H1 (cell line): ENCODE measurements around the gene PURA. TPM values are rescaled to one million over a fixed set of nuclear protein-coding genes. Genes with fewer than 3 reads are reported as not detected.

Experiments
- CTCF ChIA-PET: fragments of 300-600 bp; sonication (Branson Sonifier 250); formaldehyde crosslinking; loops from one replicate; lab custom pipeline; 2021; ENCODE audit not compliant: partially characterized antibody; lab: Charles Lee
- POLR2A ChIA-PET: fragments of 300-600 bp; sonication (Branson Sonifier 250); formaldehyde crosslinking; loops from one replicate; lab custom pipeline; 2021; ENCODE audit warnings: inconsistent platforms; ENCODE audit not compliant: partially characterized antibody; lab: Charles Lee
- DNase-seq, 2 experiments: peaks; one replicate each; pipeline versions ENCODE4 v3.0.0 to v3.0.0-alpha.2; 2010 to 2022; ENCODE audit warnings: low spot score in 2 of 2, low read depth in 1 of 2, mixed read lengths in 1 of 2
- FAIRE-seq: peaks from 2 replicates; lab custom pipeline; 2011; peaks lifted over from hg19 to GRCh38; lab: Jason Lieb, UNC
- H2AFZ ChIP-seq: 2 replicates; pipeline ENCODE4 v1.8.1; 2012; ENCODE audit warnings: low read length, inconsistent platforms
- H2AK5ac ChIP-seq: 2 replicates; pipeline ENCODE4 v1.6.1; 2013; ENCODE audit warnings: low read depth, low read length
- H2BK120ac ChIP-seq: replicated peaks from 2 replicates; pipeline ENCODE3; 2013; ENCODE audit warnings: low read depth, low read length, inconsistent platforms
- H2BK12ac ChIP-seq: 2 replicates; pipeline ENCODE4 v1.6.1; 2013; ENCODE audit warnings: low read depth, low read length
- H2BK15ac ChIP-seq: 2 replicates; pipeline ENCODE4 v1.6.1; 2013; ENCODE audit warnings: low read length
- H2BK20ac ChIP-seq: 2 replicates; pipeline ENCODE4 v1.6.1; 2013; ENCODE audit warnings: low read length
- H2BK5ac ChIP-seq: 2 replicates; pipeline ENCODE4 v1.6.1; 2013; ENCODE audit warnings: low read depth, low read length
- H3K14ac ChIP-seq: 2 replicates; pipeline ENCODE4 v1.6.1; 2013; ENCODE audit warnings: inconsistent platforms; ENCODE audit not compliant: insufficient read length
- H3K18ac ChIP-seq: 2 replicates; pipeline ENCODE4 v1.6.1; 2013; ENCODE audit warnings: low read length; ENCODE audit errors: extremely low read depth
- H3K23ac ChIP-seq: 2 replicates; pipeline ENCODE4 v1.6.1; 2013; ENCODE audit warnings: inconsistent platforms; ENCODE audit not compliant: insufficient read length
- H3K23me2 ChIP-seq: 2 replicates; pipeline ENCODE4 v1.6.1; 2013; ENCODE audit warnings: low read depth, low read length
- H3K27ac ChIP-seq: 2 replicates; pipeline ENCODE4 v1.6.1; 2011; ENCODE audit warnings: low read depth, low read length, inconsistent platforms
- H3K27me3 ChIP-seq, 4 experiments: replicated peaks in 1 of 4; 1 replicate in 1 of 4; 2 replicates in 3 of 4; pipeline versions ENCODE4 v1.6.1 to v1.8.1; 2011 to 2013; ENCODE audit warnings: low read length in 3 of 4, mild to moderate bottlenecking in 3 of 4, inconsistent platforms in 2 of 4, mixed read lengths in 2 of 4, moderate library complexity in 1 of 4; ENCODE audit not compliant: control insufficient read depth in 3 of 4, insufficient read depth in 3 of 4; ENCODE audit errors: extremely low read depth in 1 of 4
- H3K36me3 ChIP-seq, 4 experiments: 2 replicates each; pipeline versions ENCODE4 v1.6.1 to v1.8.1; 2011 to 2013; ENCODE audit warnings: mild to moderate bottlenecking in 4 of 4, low read length in 3 of 4, moderate library complexity in 2 of 4, control low read depth in 1 of 4, inconsistent platforms in 1 of 4; ENCODE audit not compliant: insufficient read depth in 4 of 4, control insufficient read depth in 2 of 4
- H3K4ac ChIP-seq: replicated peaks from 2 replicates; pipeline ENCODE3; 2013; ENCODE audit warnings: low read length, low read depth, mixed read lengths, inconsistent platforms; ENCODE audit not compliant: insufficient read length
- H3K4me1 ChIP-seq, 4 experiments: replicated peaks in 1 of 4; 1 replicate in 1 of 4; 2 replicates in 3 of 4; pipeline versions ENCODE4 v1.6.1 to v1.8.1; 2011 to 2013; ENCODE audit warnings: low read length in 3 of 4, inconsistent platforms in 2 of 4, mixed read lengths in 1 of 4; ENCODE audit not compliant: insufficient read depth in 4 of 4, control insufficient read depth in 3 of 4
- H3K4me2 ChIP-seq, 2 experiments: 2 replicates each; pipeline versions ENCODE4 v1.6.1 to v1.8.1; 2011 to 2013; ENCODE audit warnings: low read depth in 2 of 2, low read length in 2 of 2, control low read depth in 1 of 2, inconsistent platforms in 1 of 2, mild to moderate bottlenecking in 1 of 2; ENCODE audit not compliant: insufficient read depth in 1 of 2
- H3K4me3 ChIP-seq, 4 experiments: fragments of 200-600, 300-600 bp in 1 of 4; sonication (generic), shearing (Covaris generic), sonication (Bioruptor Twin) in 1 of 4; 2 replicates each; pipeline versions ENCODE4 v1.5.1 to v1.8.1; 2011 to 2016; ENCODE audit warnings: low read length in 4 of 4, low read depth in 3 of 4, control low read depth in 2 of 4, inconsistent platforms in 2 of 4, mild to moderate bottlenecking in 2 of 4, mixed read lengths in 1 of 4, moderate library complexity in 1 of 4; ENCODE audit not compliant: insufficient read depth in 2 of 4; ENCODE audit errors: extremely low read depth in 1 of 4
- H3K56ac ChIP-seq: replicated peaks from 2 replicates; pipeline ENCODE3; 2013; ENCODE audit warnings: low read depth, mild to moderate bottlenecking, mixed read lengths, low read length, inconsistent platforms; ENCODE audit not compliant: insufficient read length
- H3K79me1 ChIP-seq: 2 replicates; pipeline ENCODE4 v1.6.1; 2013; ENCODE audit warnings: low read depth, low read length, control low read depth
- H3K79me2 ChIP-seq, 2 experiments: 2 replicates each; pipeline versions ENCODE4 v1.6.1 to v1.8.1; 2012 to 2013; ENCODE audit warnings: low read length in 2 of 2, mild to moderate bottlenecking in 2 of 2, inconsistent platforms in 1 of 2; ENCODE audit not compliant: insufficient read depth in 2 of 2, control insufficient read depth in 1 of 2
- H3K9ac ChIP-seq, 4 experiments: replicated peaks in 1 of 4; 1 replicate in 1 of 4; 2 replicates in 3 of 4; pipeline versions ENCODE4 v1.6.1 to v1.8.1; 2011 to 2013; ENCODE audit warnings: low read depth in 3 of 4, low read length in 3 of 4, control low read depth in 2 of 4, mild to moderate bottlenecking in 2 of 4, moderate library complexity in 2 of 4, inconsistent platforms in 1 of 4; ENCODE audit errors: extremely low read depth in 1 of 4
- H3K9me3 ChIP-seq, 2 experiments: 2 replicates each; pipeline versions ENCODE4 v1.6.1 to v1.8.1; 2012 to 2013; ENCODE audit warnings: mild to moderate bottlenecking in 2 of 2, moderate library complexity in 2 of 2, control low read depth in 1 of 2, inconsistent platforms in 1 of 2, low read depth in 1 of 2, low read length in 1 of 2, mixed read lengths in 1 of 2; ENCODE audit not compliant: insufficient read depth in 2 of 2
- H4K20me1 ChIP-seq, 2 experiments: replicated peaks in 1 of 2; 2 replicates each; pipeline versions ENCODE3 to v1.8.1; 2011 to 2013; ENCODE audit warnings: inconsistent platforms in 2 of 2, low read length in 2 of 2, mild to moderate bottlenecking in 1 of 2; ENCODE audit not compliant: insufficient read depth in 2 of 2, control insufficient read depth in 1 of 2
- H4K5ac ChIP-seq: 2 replicates; pipeline ENCODE4 v1.6.1; 2013; ENCODE audit warnings: low read length, low read depth, mixed read lengths, inconsistent platforms; ENCODE audit not compliant: insufficient read length
- H4K8ac ChIP-seq: 2 replicates; pipeline ENCODE4 v1.8.0; 2013; ENCODE audit warnings: mild to moderate bottlenecking, moderate library complexity, low read length, inconsistent platforms; ENCODE audit not compliant: insufficient read depth; ENCODE audit errors: extremely low read depth
- H4K91ac ChIP-seq: replicated peaks from 2 replicates; pipeline ENCODE3; 2013; ENCODE audit warnings: low read length, mixed read lengths, inconsistent platforms; ENCODE audit not compliant: insufficient read length
- ASH2L ChIP-seq: fragments of 200-600, 300-600 bp; sonication (generic); IDR thresholded peaks from one replicate; pipeline ENCODE4 v1.7.1; 2017; ENCODE audit warnings: low read length
- JUN ChIP-seq: IDR thresholded peaks from 2 replicates; pipeline ENCODE4 v1.6.1; 2011; ENCODE audit warnings: low read depth, mild to moderate bottlenecking, improper control_type of control experiment, low read length
- RAD21 ChIP-seq, 2 experiments: IDR thresholded peaks in 1 of 2; conservative IDR thresholded peaks in 1 of 2; 2 replicates each; pipeline ENCODE4 v1.6.1; 2011; ENCODE audit warnings: low read depth in 2 of 2, low read length in 2 of 2, improper control_type of control experiment in 1 of 2, inconsistent platforms in 1 of 2, mild to moderate bottlenecking in 1 of 2, moderate library complexity in 1 of 2
- SAP30 ChIP-seq: fragments of 300-600 bp; sonication (generic); IDR thresholded peaks from 2 replicates; pipeline ENCODE4 v1.7.1; 2012; ENCODE audit warnings: low read length, moderate library complexity, mild to moderate bottlenecking, inconsistent platforms; ENCODE audit not compliant: insufficient read depth, insufficient replicate concordance
- SRF ChIP-seq: IDR thresholded peaks from 2 replicates; pipeline ENCODE4 v1.6.1; 2011; ENCODE audit warnings: mild to moderate bottlenecking, low read depth, low read length, moderate library complexity
- WGBS, 2 experiments: shearing (Covaris generic) in 1 of 2; methylation state at CpG; one replicate each; pipeline versions ENCODE4 v1.1.6 to v1.1.7; 2013 to 2015; ENCODE audit warnings: low lambda C conversion rate in 2 of 2, mixed read lengths in 2 of 2, inconsistent platforms in 1 of 2, low coverage in 1 of 2, missing lambda C conversion rate in 1 of 2; ENCODE audit not compliant: insufficient replicate concordance in 2 of 2, insufficient coverage in 1 of 2, insufficient read length in 1 of 2; ENCODE audit errors: extremely low coverage in 1 of 2, missing lambda C conversion rate in 1 of 2; 5-methylcytosine and 5-hydroxymethylcytosine counted together
- polyA plus RNA-seq, 7 experiments: library from polyadenylated mRNA; depleted of rRNA in 3 of 7; stranded (reverse) in 5 of 7; unstranded in 2 of 7; fragments of >200 nt in 5 of 7; fragments of 200-250 nt in 2 of 7; gene quantifications; 1 replicate in 5 of 7; 2 replicates in 1 of 7; 4 replicates in 1 of 7; pipeline versions ENCODE4 v1.2.1 to v1.2.3, GENCODE V29; 2011 to 2013; ENCODE audit warnings: missing spikeins in 2 of 7, mixed read lengths in 2 of 7
- total RNA-seq: library from RNA; stranded (reverse); fragmentation: NEBNext Ultra II Directional; extraction: Animal tissue kit (Norgen Biotek cat#: 25700); gene quantifications from 2 replicates; pipeline ENCODE4 v1.2.1, GENCODE V29; 2021
- TF ChIP-seq, protein P1 (sequence below), 3 experiments: IDR thresholded peaks; 1 replicate in 2 of 3; 2 replicates in 1 of 3; pipeline versions ENCODE4 v1.5.1 to v1.6.1; 2011; ENCODE audit warnings: low read length in 3 of 3, mild to moderate bottlenecking in 3 of 3, inconsistent platforms in 2 of 3, low read depth in 1 of 3, moderate library complexity in 1 of 3; ENCODE audit not compliant: insufficient read depth in 1 of 3; ENCODE audit errors: control extremely low read depth in 1 of 3

The PURA gene
- total and polyA plus RNA-seq, 2 of the 8 experiments (the other 6 are each of a cell fraction or from before 2014, with no cell fraction given), result 0.98 to 2.1 TPM

DNA sequence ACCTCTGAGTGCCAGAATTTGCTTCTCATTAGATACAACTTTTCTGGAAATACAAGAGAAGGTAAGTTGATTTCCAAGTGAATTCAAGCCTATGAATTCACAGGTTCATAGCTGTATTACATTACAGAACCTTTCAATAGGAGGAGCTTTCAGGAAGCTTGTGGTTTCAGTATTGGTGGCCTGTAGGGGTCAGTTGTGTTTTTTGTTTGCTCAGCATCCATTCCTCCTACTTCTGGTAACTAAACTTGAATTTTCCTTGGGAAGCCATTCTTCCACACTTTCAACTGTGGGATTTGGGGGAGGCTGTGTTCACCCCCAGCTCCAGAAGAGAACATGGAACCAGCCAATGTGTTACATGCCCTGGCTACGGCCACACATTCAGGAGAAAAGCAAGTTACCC, 55.5 kb downstream of the PURA start:
- Histone ChIP-seq H3K79me2 (no peaks in the 10 kb centered on the region), H3K36me3 (no peaks in the 10 kb centered on the region), H3K27me3 (no peaks in the 10 kb centered on the region), H3K56ac (no peak overlapping the region), H4K91ac (no peak overlapping the region), H3K23me2 (peaks cover under 1% of the 10 kb centered on the region; the same call in 1 of the 2 replicates), H2BK20ac (no peak overlapping the region), H3K4me3 (no peak overlapping the region), H3K4ac (no peak overlapping the region), H3K79me1 (no peaks in the 10 kb centered on the region), H2BK5ac (no peak overlapping the region), H4K20me1 (no peaks in the 10 kb centered on the region), H3K9ac (no peak overlapping the region), H3K4me1 (peaks cover 0 to under 1% (median 0%) of the 10 kb centered on the region in 4 experiments; a peak in 3 of 7 replicates), H2BK120ac (no peak overlapping the region), H2BK15ac (no peak overlapping the region), H3K4me2 (no peak overlapping the region), H3K9me3 (no peaks in the 10 kb centered on the region), H3K27ac (no peak overlapping the region), H2BK12ac (no peak overlapping the region), H2AK5ac (no peak overlapping the region), H4K5ac (no peak overlapping the region), H2AFZ (no peak overlapping the region), H3K18ac (no peak overlapping the region), H3K14ac (no peak overlapping the region), H4K8ac (no peak overlapping the region), H3K23ac (no peak overlapping the region)
- TF ChIP-seq SAP30, result no peak
- no peak for TF ChIP-seq SRF
- no peak for TF ChIP-seq ASH2L
- TF ChIP-seq, protein P1, sequence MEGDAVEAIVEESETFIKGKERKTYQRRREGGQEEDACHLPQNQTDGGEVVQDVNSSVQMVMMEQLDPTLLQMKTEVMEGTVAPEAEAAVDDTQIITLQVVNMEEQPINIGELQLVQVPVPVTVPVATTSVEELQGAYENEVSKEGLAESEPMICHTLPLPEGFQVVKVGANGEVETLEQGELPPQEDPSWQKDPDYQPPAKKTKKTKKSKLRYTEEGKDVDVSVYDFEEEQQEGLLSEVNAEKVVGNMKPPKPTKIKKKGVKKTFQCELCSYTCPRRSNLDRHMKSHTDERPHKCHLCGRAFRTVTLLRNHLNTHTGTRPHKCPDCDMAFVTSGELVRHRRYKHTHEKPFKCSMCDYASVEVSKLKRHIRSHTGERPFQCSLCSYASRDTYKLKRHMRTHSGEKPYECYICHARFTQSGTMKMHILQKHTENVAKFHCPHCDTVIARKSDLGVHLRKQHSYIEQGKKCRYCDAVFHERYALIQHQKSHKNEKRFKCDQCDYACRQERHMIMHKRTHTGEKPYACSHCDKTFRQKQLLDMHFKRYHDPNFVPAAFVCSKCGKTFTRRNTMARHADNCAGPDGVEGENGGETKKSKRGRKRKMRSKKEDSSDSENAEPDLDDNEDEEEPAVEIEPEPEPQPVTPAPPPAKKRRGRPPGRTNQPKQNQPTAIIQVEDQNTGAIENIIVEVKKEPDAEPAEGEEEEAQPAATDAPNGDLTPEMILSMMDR (IDR thresholded peaks at IDR 0.05; ENCODE audit: control extremely low read depth in 1 of 3, insufficient read depth in 1 of 3, low read depth in 1 of 3, low read length in 3 of 3), result peak in 2 of 3 experiments; percentile 22 to 39; a peak in 2 of 4 replicates
- TF ChIP-seq RAD21 (IDR thresholded peaks at IDR 0.05 in 1 of 2, conservative IDR thresholded peaks at IDR 0.05 in 1 of 2; ENCODE audit: low read depth in 2 of 2, low read length in 2 of 2), result peak; percentile 16 to 38; a peak in 2 of 4 replicates
- TF ChIP-seq JUN, result no peak
- WGBS, 2 experiments, result 79% methylated on average over 1 of the region's 1 CpG; no CpG with 5 or more reads in 1 of the 2 experiments
- ChIA-PET POLR2A (interaction anchor here (1.4 kb wide), 1 partner anchor 74 kb away, joined by 3 read pairs; no protein-coding TSS in a partner anchor), CTCF (interaction anchor here (0.6 to 2.8 kb wide), 18 partner anchors 10 to 1712 kb away, joined by 3 to 19 read pairs (median 4); partner anchors contain the start of gene PURA)
- no peak for DNase-seq
- no peak for FAIRE-seq
